SK-N-MC (cell line): ENCODE results near the gene PRKN.

Source experiments
- DNase-seq: peaks from one replicate; pipeline ENCODE4 v3.0.0-alpha.2; 2011; ENCODE audit warnings: low read depth, low spot score
- H3K27ac ChIP-seq: fragments of 200-600 bp; sonication (generic); 2 replicates; pipeline ENCODE4 v1.5.1; 2016; ENCODE audit warnings: mixed run types
- H3K36me3 ChIP-seq: fragments of 200-600 bp; sonication (generic); 2 replicates; pipeline ENCODE4 v1.6.1; 2017; ENCODE audit warnings: antibody characterized with exemption, low read length, mixed read lengths; ENCODE audit not compliant: insufficient read depth
- H3K4me3 ChIP-seq: fragments of 200-600 bp; sonication (generic); 2 replicates; pipeline ENCODE4 v1.5.1; 2016
- H3K9ac ChIP-seq: fragments of 200-600 bp; sonication (generic); 2 replicates; pipeline ENCODE4 v1.8.0; 2017; ENCODE audit warnings: mixed run types, mixed read lengths; ENCODE audit not compliant: insufficient read length
- H3K9me3 ChIP-seq: fragments of 200-600 bp; sonication (generic); 2 replicates; pipeline ENCODE4 v1.6.1; 2017; ENCODE audit warnings: low read depth, mild to moderate bottlenecking, antibody characterized with exemption, low read length, moderate library complexity, mixed read lengths
- EZH2 ChIP-seq: fragments of 200-600 bp; sonication (generic); IDR thresholded peaks from one replicate; pipeline ENCODE4 v1.6.1; 2017; ENCODE audit warnings: antibody characterized with exemption
- FOXP2 ChIP-seq: optimal IDR thresholded peaks from 2 replicates; pipeline ENCODE3; 2011; ENCODE audit warnings: mild to moderate bottlenecking, moderate library complexity; ENCODE audit not compliant: insufficient read depth; ENCODE audit errors: extremely low read length, control extremely low read depth
- POLR2AphosphoS5 ChIP-seq: IDR thresholded peaks from 2 replicates; pipeline ENCODE4 v1.6.1; 2012; ENCODE audit warnings: mild to moderate bottlenecking, low read depth, low read length, borderline replicate concordance

PRKN gene

GRCh38 chr6:162706232-162706631 lies 21.3 kb downstream of the PRKN start:
- no peak overlapping the region for H3K9ac ChIP-seq
- TF ChIP-seq POLR2AphosphoS5 (no peak), FOXP2 (no peak), EZH2 (no peak)
- H3K9me3 ChIP-seq = no peaks in the 10 kb centered on the region
- peak; percentile 14 for DNase-seq
- no peak overlapping the region for H3K27ac ChIP-seq
- H3K36me3 ChIP-seq = no peaks in the 10 kb centered on the region
- H3K4me3 ChIP-seq = no peak overlapping the region

GRCh38 chr6:162705736-162706135 lies 21.8 kb downstream of the PRKN start:
- Histone ChIP-seq H3K9ac (no peak overlapping the region), H3K9me3 (no peaks in the 10 kb centered on the region), H3K4me3 (no peak overlapping the region), H3K36me3 (no peaks in the 10 kb centered on the region), H3K27ac (no peak overlapping the region)
- TF ChIP-seq EZH2 (no peak), POLR2AphosphoS5 (no peak), FOXP2 (no peak)
- no peak for DNase-seq

- H3K9me3 ChIP-seq = no peaks in the 10 kb centered on the region
- no peak overlapping the region for H3K4me3 ChIP-seq
- no peak overlapping the region for H3K9ac ChIP-seq
- no peak overlapping the region for H3K27ac ChIP-seq
- no peaks in the 10 kb centered on the region for H3K36me3 ChIP-seq
- no peak for DNase-seq
- TF ChIP-seq FOXP2 = no peak
- TF ChIP-seq EZH2 = no peak
- no peak for TF ChIP-seq POLR2AphosphoS5
These were observed 23.6 kb downstream of the PRKN start for GRCh38 chr6:162704001-162704400.

GRCh38 chr6:162702446-162702845 lies 25.1 kb downstream of the PRKN start:
- no peak for TF ChIP-seq FOXP2
- TF ChIP-seq POLR2AphosphoS5 = no peak
- no peak for TF ChIP-seq EZH2
- Histone ChIP-seq H3K27ac (no peak overlapping the region), H3K9me3 (no peaks in the 10 kb centered on the region), H3K9ac (no peak overlapping the region), H3K36me3 (no peaks in the 10 kb centered on the region), H3K4me3 (no peak overlapping the region)
- no peak for DNase-seq

- Histone ChIP-seq H3K4me3 (no peak overlapping the region), H3K36me3 (no peaks in the 10 kb centered on the region), H3K27ac (no peak overlapping the region), H3K9me3 (no peaks in the 10 kb centered on the region), H3K9ac (no peak overlapping the region)
- DNase-seq = no peak
- TF ChIP-seq FOXP2 (no peak), POLR2AphosphoS5 (no peak), EZH2 (no peak)
These were observed 26.0 kb downstream of the PRKN start for GRCh38 chr6:162701551-162701950.

- TF ChIP-seq FOXP2 (no peak), POLR2AphosphoS5 (no peak), EZH2 (no peak)
- H3K4me3 ChIP-seq = no peak overlapping the region
- no peak for DNase-seq
These were observed 26.6 kb downstream of the PRKN start for GRCh38 chr6:162700966-162701365.

GRCh38 chr6:162699961-162700360 lies 27.6 kb downstream of the PRKN start:
- H3K9me3 ChIP-seq = no peaks in the 10 kb centered on the region
- no peak for DNase-seq
- no peak overlapping the region for H3K9ac ChIP-seq
- H3K27ac ChIP-seq = no peak overlapping the region
- no peak for TF ChIP-seq POLR2AphosphoS5
- TF ChIP-seq FOXP2 = no peak
- TF ChIP-seq EZH2 = no peak
- no peaks in the 10 kb centered on the region for H3K36me3 ChIP-seq
- H3K4me3 ChIP-seq = no peak overlapping the region

More at GRCh38 chr6:162700966-162701365, 26.6 kb downstream of the PRKN start:
- Histone ChIP-seq H3K27ac (no peak overlapping the region), H3K9me3 (no peaks in the 10 kb centered on the region), H3K9ac (no peak overlapping the region), H3K36me3 (no peaks in the 10 kb centered on the region)

GRCh38 chr6:162698440-162698839 lies 29.1 kb downstream of the PRKN start:
- H3K4me3 ChIP-seq = no peak overlapping the region
- TF ChIP-seq EZH2 = no peak
- no peak for TF ChIP-seq FOXP2
- no peak for TF ChIP-seq POLR2AphosphoS5
- no peaks in the 10 kb centered on the region for H3K9me3 ChIP-seq
- no peak for DNase-seq
- no peak overlapping the region for H3K27ac ChIP-seq
- H3K9ac ChIP-seq = no peak overlapping the region
- no peaks in the 10 kb centered on the region for H3K36me3 ChIP-seq

- no peak for DNase-seq
- no peaks in the 10 kb centered on the region for H3K9me3 ChIP-seq
- H3K4me3 ChIP-seq = no peak overlapping the region
- H3K9ac ChIP-seq = no peak overlapping the region
- no peak overlapping the region for H3K27ac ChIP-seq
- no peaks in the 10 kb centered on the region for H3K36me3 ChIP-seq
- TF ChIP-seq FOXP2 = no peak
- no peak for TF ChIP-seq POLR2AphosphoS5
- no peak for TF ChIP-seq EZH2
These were observed 29.6 kb downstream of the PRKN start for GRCh38 chr6:162697872-162698403.

GRCh38 chr6:162690158-162690557 lies 37.4 kb downstream of the PRKN start:
- TF ChIP-seq FOXP2 (no peak), POLR2AphosphoS5 (no peak), EZH2 (no peak)
- H3K9me3 ChIP-seq = no peaks in the 10 kb centered on the region

More at GRCh38 chr6:162690158-162690557, 37.4 kb downstream of the PRKN start:
- DNase-seq = no peak
- Histone ChIP-seq H3K4me3 (no peak overlapping the region), H3K27ac (no peak overlapping the region), H3K36me3 (no peaks in the 10 kb centered on the region), H3K9ac (no peak overlapping the region)
